Measurements from ENCODE around the gene CTXN1. TPM values are rescaled to one million over a fixed set of nuclear protein-coding genes. Genes with fewer than 3 reads are reported as not detected.

CTXN1 gene
- total and polyA plus RNA-seq, 7 donors: 0.04 to 0.30 (median 0.25) TPM; not detected in 4

- Histone ChIP-seq H3K36me3 (ENCODE audit: insufficient read depth in 1 of 2, low read depth in 1 of 2) (peaks cover 4 to 40% of the 10 kb centered on the region in 2 donors), H3K4me3 (no peak overlapping the region), H3K27ac (no peak overlapping the region), H3K27me3 (ENCODE audit: insufficient read depth in 3 of 3, low read length in 2 of 3) (peaks cover 0 to 6% (median 5%) of the 10 kb centered on the region in 3 donors), H3K4me1 (peaks cover 7% of the 10 kb centered on the region), H3K9me3 (no peaks in the 10 kb centered on the region)
- intact Hi-C loops (cut with DNase I): no loop called here
- 84 to 91% (median 90%) methylated on average over 29 to 31 of the region's 31 CpGs for WGBS, 3 donors
- no peak for ATAC-seq
- DNase-seq: no peak
- no peak for TF ChIP-seq CTCF (IDR thresholded peaks at IDR 0.05)
These were observed 13.7 kb downstream of the CTXN1 start for GRCh38 chr19:7912144-7912696.

DNA sequence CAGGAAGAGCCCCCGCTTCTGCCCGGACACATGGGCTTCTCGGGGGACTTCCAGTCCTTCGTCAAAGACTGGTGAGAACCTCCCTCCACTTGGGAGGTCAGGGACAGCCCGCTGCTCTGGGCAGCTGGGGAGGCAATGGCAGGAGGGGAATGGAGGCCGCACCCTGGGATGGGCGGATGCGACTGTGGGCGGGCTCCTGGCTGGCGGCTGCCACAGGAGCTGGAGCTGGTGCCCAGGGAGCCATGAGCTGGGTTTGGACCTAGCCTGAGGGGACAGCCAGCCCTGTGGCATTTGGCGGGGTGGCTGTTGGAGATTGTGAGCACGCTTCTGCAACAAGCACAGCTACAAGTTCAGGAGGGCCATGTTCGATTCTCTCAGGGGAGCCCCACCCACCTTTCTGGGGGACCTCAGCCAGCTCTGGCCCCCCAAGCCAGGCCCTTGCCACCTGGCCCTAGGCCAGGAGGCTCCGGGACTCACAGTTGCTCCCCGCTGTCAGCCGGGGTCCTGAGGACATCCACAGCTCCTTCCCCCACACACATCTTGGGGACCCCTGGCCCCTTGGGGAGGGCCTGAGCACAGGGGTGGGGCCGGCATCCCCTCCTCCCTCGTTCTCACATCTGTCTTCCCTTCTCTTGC is 14.3 kb downstream of the CTXN1 start:
- H3K4me1 ChIP-seq: peaks cover 4% of the 10 kb centered on the region
- intact Hi-C loops (cut with DNase I): no loop called here
- no peak overlapping the region for H3K27ac ChIP-seq
- WGBS, 3 donors: 86 to 90% (median 87%) methylated on average over 17 to 18 of the region's 18 CpGs
- H3K36me3 ChIP-seq (ENCODE audit: insufficient read depth in 1 of 2, low read depth in 1 of 2): peaks cover 4 to 40% of the 10 kb centered on the region in 2 donors
- peaks cover 0 to 5% (median 2%) of the 10 kb centered on the region in 3 donors for H3K27me3 ChIP-seq (ENCODE audit: insufficient read depth in 3 of 3, low read length in 2 of 3)
- H3K9me3 ChIP-seq: no peaks in the 10 kb centered on the region
- no peak overlapping the region for H3K4me3 ChIP-seq
- no peak for ATAC-seq
- DNase-seq: no peak
- TF ChIP-seq CTCF (IDR thresholded peaks at IDR 0.05): no peak

DNA sequence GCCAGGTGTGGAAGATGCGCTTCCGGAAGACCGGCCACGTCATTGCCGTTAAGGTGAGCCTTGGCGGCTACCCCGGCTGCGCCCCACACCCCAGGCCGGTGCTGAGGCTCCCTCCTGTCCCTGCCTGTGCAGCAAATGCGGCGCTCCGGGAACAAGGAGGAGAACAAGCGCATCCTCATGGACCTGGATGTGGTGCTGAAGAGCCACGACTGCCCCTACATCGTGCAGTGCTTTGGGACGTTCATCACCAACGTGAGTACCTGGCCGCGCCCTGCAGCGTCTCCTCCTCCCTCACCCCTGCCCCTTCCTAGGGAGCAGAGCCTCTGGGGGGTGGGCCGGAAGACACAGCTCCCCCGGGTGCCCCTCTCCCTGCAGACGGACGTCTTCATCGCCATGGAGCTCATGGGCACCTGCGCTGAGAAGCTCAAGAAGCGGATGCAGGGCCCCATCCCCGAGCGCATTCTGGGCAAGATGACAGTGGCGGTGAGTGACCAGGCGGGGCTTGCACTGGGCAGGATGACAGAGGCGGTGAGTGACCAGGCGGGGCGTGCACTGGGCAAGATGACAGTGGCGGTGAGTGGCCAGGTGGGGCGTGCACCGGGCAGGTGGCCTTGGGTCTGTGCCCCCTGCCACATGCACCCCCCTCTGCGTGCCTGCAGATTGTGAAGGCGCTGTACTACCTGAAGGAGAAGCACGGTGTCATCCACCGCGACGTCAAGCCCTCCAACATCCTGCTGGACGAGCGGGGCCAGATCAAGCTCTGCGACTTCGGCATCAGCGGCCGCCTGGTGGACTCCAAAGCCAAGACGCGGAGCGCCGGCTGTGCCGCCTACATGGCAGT is 15.4 kb downstream of the CTXN1 start:
- WGBS, 3 donors: 90 to 93% (median 91%) methylated on average over 51 to 54 of the region's 54 CpGs
- Histone ChIP-seq H3K27me3 (ENCODE audit: insufficient read depth in 3 of 3, low read length in 2 of 3) (peaks cover 0 to 5% (median 0%) of the 10 kb centered on the region in 3 donors), H3K36me3 (ENCODE audit: insufficient read depth in 1 of 2, low read depth in 1 of 2) (peaks cover 4 to 51% of the 10 kb centered on the region in 2 donors), H3K4me3 (no peak overlapping the region), H3K4me1 (peaks cover 4% of the 10 kb centered on the region), H3K9me3 (no peaks in the 10 kb centered on the region), H3K27ac (no peak overlapping the region)
- ATAC-seq (no peak), DNase-seq (peak in 1 of 2 donors; percentile 53)
- intact Hi-C loops (cut with DNase I): no loop called here
- no peak for TF ChIP-seq CTCF (IDR thresholded peaks at IDR 0.05)

DNA sequence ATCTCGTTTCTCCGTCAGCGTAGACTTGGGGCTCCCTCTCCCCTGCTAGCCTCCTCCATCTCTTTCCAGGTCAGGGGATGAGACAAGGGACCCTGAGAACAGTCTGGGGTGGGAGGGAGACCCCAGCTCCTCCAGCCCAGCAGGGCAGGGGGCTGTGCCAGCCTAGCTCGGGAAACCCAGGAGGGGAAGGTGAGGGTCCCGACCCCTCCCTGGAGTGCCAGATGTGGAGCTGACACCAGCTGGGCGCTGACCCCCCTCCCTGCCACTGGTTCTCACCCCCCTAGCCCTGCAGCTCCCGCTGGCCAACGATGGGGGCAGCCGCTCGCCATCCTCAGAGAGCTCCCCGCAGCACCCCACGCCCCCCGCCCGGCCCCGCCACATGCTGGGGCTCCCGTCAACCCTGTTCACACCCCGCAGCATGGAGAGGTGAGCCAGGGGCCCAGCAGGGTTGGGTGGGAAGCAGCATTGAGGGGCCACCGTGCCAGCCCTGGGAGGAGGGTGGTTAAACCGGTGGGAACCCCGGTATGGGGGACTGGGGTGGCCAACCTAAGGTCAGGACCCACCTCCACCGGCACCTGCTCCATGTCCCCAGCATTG is 16.4 kb downstream of the CTXN1 start:
- Histone ChIP-seq H3K9me3 (no peaks in the 10 kb centered on the region), H3K27ac (no peak overlapping the region), H3K4me1 (peaks cover 12% of the 10 kb centered on the region), H3K27me3 (ENCODE audit: insufficient read depth in 3 of 3, low read length in 2 of 3) (peaks cover 0 to under 1% (median 0%) of the 10 kb centered on the region in 3 donors), H3K36me3 (ENCODE audit: insufficient read depth in 1 of 2, low read depth in 1 of 2) (peaks cover 4 to 51% of the 10 kb centered on the region in 2 donors), H3K4me3 (no peak overlapping the region)
- TF ChIP-seq CTCF (IDR thresholded peaks at IDR 0.05): no peak
- intact Hi-C loops (cut with DNase I): no loop called here
- WGBS, 3 donors: 90 to 95% (median 94%) methylated on average over 19 to 21 of the region's 21 CpGs
- DNase-seq (peak in 1 of 2 donors; percentile 54), ATAC-seq (no peak)

All from psoas muscle (tissue), 8 donors.